Stomach (tissue), 9 donors: ENCODE data around the gene CEP164. TPM values are rescaled to one million over a fixed set of nuclear protein-coding genes. Genes with fewer than 3 reads are reported as not detected.

Experiments
- DNase-seq, 2 donors: peaks; one replicate each; pipeline versions ENCODE4 v3.0.0 to v3.0.0-alpha.2; 2013 to 2019
- H3K27ac ChIP-seq, 5 donors: fragments of 200-600 bp in 4 of 5; sonication (generic) in 4 of 5; one replicate each; pipeline ENCODE4 v1.5.1; 2013 to 2019; ENCODE audit warnings: mild to moderate bottlenecking in 1 of 5, moderate library complexity in 1 of 5
- H3K27me3 ChIP-seq, 3 donors: fragments of 200-600 bp; sonication (generic); one replicate each; pipeline ENCODE4 v1.5.1; 2017 to 2019; ENCODE audit warnings: mixed run types in 1 of 3
- H3K36me3 ChIP-seq, 4 donors: fragments of 200-600 bp; sonication (generic); 1 replicate in 3 of 4; 2 replicates in 1 of 4; pipeline ENCODE4 v1.5.1; 2016 to 2019
- H3K4me1 ChIP-seq, 4 donors: fragments of 200-600 bp; sonication (generic); one replicate each; pipeline ENCODE4 v1.5.1; 2016 to 2019
- H3K4me3 ChIP-seq, 4 donors: fragments of 200-600 bp; sonication (generic) in 3 of 4; one replicate each; pipeline ENCODE4 v1.5.1; 2016 to 2019; ENCODE audit warnings: mild to moderate bottlenecking in 1 of 4
- H3K9me3 ChIP-seq, 4 donors: fragments of 200-600 bp; sonication (generic); one replicate each; pipeline ENCODE4 v1.5.1; 2016 to 2019
- EP300 ChIP-seq: sonication (generic); formaldehyde crosslinking; IDR thresholded peaks from one replicate; pipeline ENCODE4 v1.6.1; 2017; ENCODE audit warnings: antibody characterized with exemption
- POLR2A ChIP-seq, 4 donors: fragments of 450-650 bp; IDR thresholded peaks; one replicate each; pipeline ENCODE4 v1.6.1; 2016; ENCODE audit warnings: antibody characterized with exemption in 4 of 4, control low read depth in 2 of 4, mild to moderate bottlenecking in 1 of 4, moderate library complexity in 1 of 4
- POLR2AphosphoS5 ChIP-seq, 3 donors: sonication (generic); formaldehyde crosslinking; IDR thresholded peaks; one replicate each; pipeline ENCODE4 v1.6.1; 2016; ENCODE audit warnings: antibody characterized with exemption in 3 of 3
- WGBS, 5 donors: extraction: QIAGEN DNeasy Blood & Tissue Kit in 3 of 5; methylation state at CpG; one replicate each; pipeline versions ENCODE4 v1.1.5 to v1.1.7; 2013 to 2018; 5-methylcytosine and 5-hydroxymethylcytosine counted together
- intact Hi-C: fragments of 100-400 bp; cut with DNase I; formaldehyde crosslinking; loops from one replicate; pipeline ENCODE4 v1.15.1; 2023; ENCODE audit warnings: low total_unique reads
- polyA plus RNA-seq, 3 donors: library from polyadenylated mRNA; stranded (reverse); fragments of 200-250 nt; gene quantifications; one replicate each; pipeline ENCODE4 v1.2.3, GENCODE V29; 2013
- total RNA-seq, 5 donors: library from RNA; depleted of rRNA; stranded (reverse); fragments of >200 nt; gene quantifications; one replicate each; pipeline versions ENCODE4 v1.1.0 to v1.2.3, GENCODE V29; 2014 to 2016
- TF ChIP-seq, protein P1 (sequence below), 7 experiments: fragments of 450-650 bp in 4 of 7; fragments of 200-600 bp in 3 of 7; sonication (generic) in 3 of 7; IDR thresholded peaks; one replicate each; pipeline ENCODE4 v1.5.1; 2016 to 2019; ENCODE audit warnings: antibody characterized with exemption in 7 of 7, control low read depth in 2 of 7, mild to moderate bottlenecking in 1 of 7
- donor health status: healthy with polysubstance abuse.
- donor health status: Bipolar disorder and iron deficiency.
- donor health status: healthy.

CEP164 gene
- total and polyA plus RNA-seq, 8 donors: 9.5 to 40.9 (median 16.9) TPM

DNA sequence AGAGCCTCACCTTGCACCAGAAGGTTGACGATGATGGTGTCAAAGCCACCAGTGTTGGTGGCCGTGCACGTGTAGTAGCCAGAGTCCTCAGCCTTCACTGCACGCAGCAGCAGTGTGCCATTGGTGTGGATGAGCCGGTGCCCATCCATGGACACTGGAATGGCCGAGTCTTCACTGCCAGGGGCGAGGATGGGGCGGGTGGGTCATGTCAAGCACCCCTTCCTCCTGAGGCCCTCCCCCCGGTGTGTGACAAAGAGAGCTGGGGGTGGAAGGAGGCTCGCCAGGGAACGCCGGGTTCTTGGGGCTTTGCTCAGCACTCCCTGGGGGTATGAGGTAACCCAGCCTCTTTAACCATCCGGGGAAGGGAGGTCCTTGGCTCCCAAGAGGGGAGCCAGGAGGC, 111.6 kb downstream of the CEP164 start:
- TF ChIP-seq, protein P1, sequence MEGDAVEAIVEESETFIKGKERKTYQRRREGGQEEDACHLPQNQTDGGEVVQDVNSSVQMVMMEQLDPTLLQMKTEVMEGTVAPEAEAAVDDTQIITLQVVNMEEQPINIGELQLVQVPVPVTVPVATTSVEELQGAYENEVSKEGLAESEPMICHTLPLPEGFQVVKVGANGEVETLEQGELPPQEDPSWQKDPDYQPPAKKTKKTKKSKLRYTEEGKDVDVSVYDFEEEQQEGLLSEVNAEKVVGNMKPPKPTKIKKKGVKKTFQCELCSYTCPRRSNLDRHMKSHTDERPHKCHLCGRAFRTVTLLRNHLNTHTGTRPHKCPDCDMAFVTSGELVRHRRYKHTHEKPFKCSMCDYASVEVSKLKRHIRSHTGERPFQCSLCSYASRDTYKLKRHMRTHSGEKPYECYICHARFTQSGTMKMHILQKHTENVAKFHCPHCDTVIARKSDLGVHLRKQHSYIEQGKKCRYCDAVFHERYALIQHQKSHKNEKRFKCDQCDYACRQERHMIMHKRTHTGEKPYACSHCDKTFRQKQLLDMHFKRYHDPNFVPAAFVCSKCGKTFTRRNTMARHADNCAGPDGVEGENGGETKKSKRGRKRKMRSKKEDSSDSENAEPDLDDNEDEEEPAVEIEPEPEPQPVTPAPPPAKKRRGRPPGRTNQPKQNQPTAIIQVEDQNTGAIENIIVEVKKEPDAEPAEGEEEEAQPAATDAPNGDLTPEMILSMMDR (IDR thresholded peaks at IDR 0.05): no peak
- no peak for TF ChIP-seq EP300
- TF ChIP-seq POLR2AphosphoS5 (IDR thresholded peaks at IDR 0.05): no peak
- TF ChIP-seq POLR2A (IDR thresholded peaks at IDR 0.05): no peak
- DNase-seq: no peak
- H3K4me1 ChIP-seq: peaks cover 0 to 7% (median 2%) of the 10 kb centered on the region in 4 donors
- WGBS, 5 donors: 78 to 90% (median 85%) methylated on average over 12 to 13 of the region's 13 CpGs
- H3K27me3 ChIP-seq: peaks cover 0 to 38% (median 16%) of the 10 kb centered on the region in 3 donors
- H3K9me3 ChIP-seq: no peaks in the 10 kb centered on the region
- no peak overlapping the region for H3K27ac ChIP-seq
- peaks cover 0 to 26% (median 2%) of the 10 kb centered on the region in 4 donors for H3K36me3 ChIP-seq
- intact Hi-C loops: no loop called here
- no peak overlapping the region for H3K4me3 ChIP-seq

DNA sequence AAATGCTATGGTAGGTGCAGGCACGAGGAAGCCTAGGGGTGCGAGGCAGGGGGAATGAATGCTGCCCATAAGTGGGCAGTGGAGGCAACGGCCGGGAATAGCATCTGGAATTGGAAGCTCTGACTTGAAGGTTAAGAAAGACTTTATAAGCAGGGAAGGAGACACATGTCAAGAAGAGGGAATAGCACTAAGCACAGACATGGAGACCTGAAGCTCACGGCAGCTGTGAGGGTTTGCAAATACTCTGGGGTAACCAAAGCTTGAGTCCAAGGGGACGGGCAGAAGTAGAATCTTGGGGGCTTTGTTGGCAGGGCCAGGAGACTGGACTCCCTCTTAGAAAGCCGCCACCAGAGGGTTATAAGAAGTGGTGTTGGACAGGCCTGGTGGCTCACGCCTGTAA, 112.6 kb downstream of the CEP164 start:
- intact Hi-C loops: no loop called here
- no peak for DNase-seq
- Histone ChIP-seq H3K4me1 (peaks cover 0 to 8% (median 2%) of the 10 kb centered on the region in 4 donors), H3K27ac (no peak overlapping the region), H3K27me3 (peaks cover 0 to 46% (median 16%) of the 10 kb centered on the region in 3 donors), H3K9me3 (no peaks in the 10 kb centered on the region), H3K4me3 (no peak overlapping the region), H3K36me3 (peaks cover 0 to 23% (median under 1%) of the 10 kb centered on the region in 4 donors)
- TF ChIP-seq, protein P1 (IDR thresholded peaks at IDR 0.05): no peak
- TF ChIP-seq POLR2A (IDR thresholded peaks at IDR 0.05) (no peak), EP300 (no peak), POLR2AphosphoS5 (IDR thresholded peaks at IDR 0.05) (no peak)
- 73 to 90% (median 87%) methylated on average over 8 of the region's 8 CpGs for WGBS, 5 donors

GRCh38 chr11:117441146-117441975, 113.7 kb downstream of the CEP164 start:
- no peaks in the 10 kb centered on the region for H3K9me3 ChIP-seq
- peaks cover 0 to 43% (median 16%) of the 10 kb centered on the region in 3 donors for H3K27me3 ChIP-seq
- peaks cover 0 to 8% (median 2%) of the 10 kb centered on the region in 4 donors for H3K4me1 ChIP-seq
- TF ChIP-seq POLR2A (IDR thresholded peaks at IDR 0.05) (no peak), POLR2AphosphoS5 (IDR thresholded peaks at IDR 0.05) (no peak), EP300 (no peak)
- TF ChIP-seq, protein P1 (IDR thresholded peaks at IDR 0.05): no peak
- no peak overlapping the region for H3K4me3 ChIP-seq
- WGBS, 5 donors: 82 to 90% (median 85%) methylated on average over 12 to 14 of the region's 14 CpGs
- intact Hi-C loops: no loop called here
- H3K36me3 ChIP-seq: peaks cover 0 to 12% (median 0%) of the 10 kb centered on the region in 4 donors
- no peak overlapping the region for H3K27ac ChIP-seq
- no peak for DNase-seq

DNA sequence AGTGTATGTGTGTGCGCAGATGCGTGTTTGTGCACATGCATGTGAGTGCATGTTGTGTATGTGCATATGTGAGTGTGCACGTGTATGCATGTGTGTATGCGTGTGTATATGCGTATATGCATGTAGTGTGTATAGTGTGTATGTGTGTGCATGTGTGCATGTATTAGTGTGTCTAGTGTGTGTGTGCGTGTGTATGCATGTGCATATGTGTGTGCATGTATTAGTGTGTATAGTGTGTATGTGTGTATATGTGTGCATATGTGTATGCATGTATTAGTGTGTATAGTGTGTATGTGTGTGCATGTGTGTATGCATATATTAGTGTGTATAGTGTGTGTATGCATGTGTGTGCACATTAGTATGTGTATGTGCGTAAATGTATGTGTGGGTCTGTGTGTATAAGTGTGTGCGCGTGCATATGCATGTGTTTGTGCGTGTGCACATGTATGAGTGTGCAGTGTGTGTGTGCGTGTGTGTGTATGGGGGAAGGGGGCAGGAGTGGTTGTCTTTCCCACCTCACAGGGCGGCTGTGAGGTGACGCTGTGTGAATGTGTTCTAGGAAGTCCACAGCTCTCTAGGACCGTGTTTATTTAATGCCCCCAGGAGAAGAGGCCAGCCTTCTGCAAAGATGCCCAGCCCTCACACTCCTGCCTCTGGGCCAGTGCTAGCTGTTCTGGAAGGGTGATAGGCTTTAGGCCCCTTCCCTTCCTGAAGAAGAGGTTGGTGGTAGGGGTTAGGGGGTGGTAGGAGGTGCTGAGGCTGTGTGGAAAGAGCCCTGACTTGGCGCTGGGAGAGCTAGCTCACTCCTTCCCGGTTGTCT, 114.6 kb downstream of the CEP164 start:
- TF ChIP-seq, protein P1 (IDR thresholded peaks at IDR 0.05): no peak
- no peak for TF ChIP-seq EP300
- no peak for TF ChIP-seq POLR2A (IDR thresholded peaks at IDR 0.05)
- no peak for TF ChIP-seq POLR2AphosphoS5 (IDR thresholded peaks at IDR 0.05)
- intact Hi-C loops: no loop called here

More for the DNA sequence above, 114.6 kb downstream of the CEP164 start:
- Histone ChIP-seq H3K27me3 (peaks cover 0 to 41% (median 16%) of the 10 kb centered on the region in 3 donors), H3K9me3 (no peaks in the 10 kb centered on the region), H3K36me3 (peaks cover 0 to 3% (median 0%) of the 10 kb centered on the region in 4 donors), H3K27ac (no peak overlapping the region), H3K4me1 (peaks cover 0 to 8% (median 2%) of the 10 kb centered on the region in 4 donors), H3K4me3 (no peak overlapping the region)
- WGBS, 5 donors: 84 to 95% (median 91%) methylated on average over 13 to 16 of the region's 16 CpGs
- no peak for DNase-seq
